SK-MEL-5 (cell line): ENCODE measurements around the gene IP6K2. TPM values are rescaled to one million over a fixed set of nuclear protein-coding genes. Genes with fewer than 3 reads are reported as not detected.

Experiments
- DNase-seq: peaks from one replicate; pipeline ENCODE4 v3.0.0-alpha.2; 2016; ENCODE audit warnings: low read depth, low spot score
- in situ Hi-C: cut with HindIII; loops from 2 replicates; pipeline ENCODE4 v1.10.0; 2016; ENCODE audit warnings: low sequenced_read_pairs, high pct_unique_total_duplicates, low pct_unique_long_range_greater_than_20kb
- total RNA-seq: library from RNA; depleted of rRNA; stranded (reverse); fragments of >200 nt; shearing (Covaris generic); gene quantifications from 2 replicates; pipeline ENCODE4 v1.2.3, GENCODE V29; 2014

IP6K2 gene
- total RNA-seq, 1 experiment from 2014 or later = 55.7 TPM

DNA sequence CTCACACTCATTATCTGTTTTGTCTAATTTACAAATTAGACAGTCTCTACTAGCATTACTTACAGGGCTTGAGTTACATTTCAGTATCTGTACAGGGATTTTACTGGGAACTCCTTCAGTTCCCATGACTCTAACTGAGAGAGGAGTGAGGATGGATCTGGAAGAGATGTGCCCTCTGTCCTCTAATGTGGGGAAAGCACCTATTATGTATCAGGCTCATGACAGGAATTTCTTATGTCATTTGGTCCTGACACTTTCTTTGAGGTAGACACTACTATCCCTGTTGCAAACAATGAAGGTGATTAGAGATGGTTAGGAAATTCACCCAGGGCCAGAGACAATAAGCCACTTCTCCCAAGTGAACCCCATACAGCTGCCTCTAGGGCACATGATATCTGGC is 20.4 kb downstream of the IP6K2 start:
- DNase-seq = peak; percentile 22
- in situ Hi-C loops = no loop called here

DNA sequence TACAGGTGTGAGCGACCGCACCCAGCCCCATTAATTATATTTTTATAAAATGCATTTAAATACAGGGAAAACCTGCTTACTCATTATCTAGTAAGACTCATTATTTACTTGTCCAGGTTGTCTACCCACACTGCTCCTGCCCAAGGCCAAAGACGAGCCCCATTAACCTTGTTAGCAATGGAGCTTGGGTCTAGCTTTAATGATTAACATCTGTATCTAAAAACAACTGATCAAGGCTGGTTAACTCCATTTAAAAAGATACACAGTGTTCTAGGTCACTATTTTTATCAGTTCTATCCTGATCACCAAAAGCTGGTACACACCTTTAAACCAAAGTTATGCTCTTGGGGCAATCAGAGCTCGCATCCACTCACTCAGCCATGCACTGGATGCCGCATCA is 20.9 kb downstream of the IP6K2 start:
- no peak for DNase-seq
- in situ Hi-C loops = no loop called here

DNA sequence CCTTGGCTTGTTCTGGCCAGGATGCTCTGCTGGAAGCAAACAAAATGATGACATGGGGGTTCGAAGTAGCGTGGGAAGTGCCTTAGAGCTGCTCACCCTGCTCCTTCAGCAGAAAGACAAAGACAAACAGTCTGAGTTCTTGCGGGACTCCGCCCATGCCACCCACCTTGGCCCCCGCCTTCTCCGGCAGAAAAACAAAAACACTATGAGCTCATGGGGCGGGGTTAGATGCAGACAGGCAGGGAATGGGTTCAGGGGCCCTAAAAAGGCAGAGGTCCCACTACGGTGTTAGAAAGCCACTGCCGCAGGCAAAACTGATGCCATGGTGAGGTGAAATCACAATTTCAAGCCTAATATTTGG is 21.6 kb downstream of the IP6K2 start:
- DNase-seq = no peak
- in situ Hi-C loops = no loop called here

DNA sequence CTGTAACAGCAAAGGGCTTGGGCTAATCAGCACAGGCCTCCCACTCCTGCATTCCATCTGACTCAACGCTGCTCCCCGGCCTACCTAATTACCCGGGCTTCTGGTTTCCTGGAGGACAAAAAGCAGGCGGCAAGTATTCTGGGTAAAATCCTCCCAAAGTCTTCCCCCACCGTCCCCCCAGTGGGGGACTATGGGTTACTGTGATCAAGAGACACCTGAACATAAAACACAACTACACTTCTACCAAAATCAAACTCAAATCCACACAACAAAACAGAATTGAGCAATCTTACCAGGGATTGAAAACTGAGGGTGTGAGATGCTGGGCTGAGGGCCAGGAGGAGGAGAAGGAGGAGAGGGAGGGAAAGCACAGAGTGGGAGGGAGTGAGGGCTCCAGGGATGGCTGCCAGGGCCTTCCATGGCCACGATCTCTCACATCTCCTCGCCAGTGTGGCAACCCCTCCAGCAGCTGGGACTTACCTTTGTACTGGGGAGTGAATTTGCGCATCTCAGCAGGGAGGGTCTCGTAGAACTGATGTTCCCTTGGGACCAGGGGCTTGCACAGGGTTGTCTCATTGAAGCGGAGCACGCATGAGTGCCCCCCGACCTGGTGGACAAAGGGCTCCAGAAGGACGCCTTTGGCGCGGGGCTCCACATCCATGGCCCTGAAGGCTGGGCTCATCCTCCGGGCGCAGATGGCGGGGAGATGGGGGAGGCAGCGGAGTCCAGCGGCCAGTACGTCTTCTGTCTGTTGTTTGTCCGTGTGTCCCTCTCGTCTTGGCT is 22.2 kb downstream of the IP6K2 start:
- no peak for DNase-seq
- in situ Hi-C loops = no loop called here

DNA sequence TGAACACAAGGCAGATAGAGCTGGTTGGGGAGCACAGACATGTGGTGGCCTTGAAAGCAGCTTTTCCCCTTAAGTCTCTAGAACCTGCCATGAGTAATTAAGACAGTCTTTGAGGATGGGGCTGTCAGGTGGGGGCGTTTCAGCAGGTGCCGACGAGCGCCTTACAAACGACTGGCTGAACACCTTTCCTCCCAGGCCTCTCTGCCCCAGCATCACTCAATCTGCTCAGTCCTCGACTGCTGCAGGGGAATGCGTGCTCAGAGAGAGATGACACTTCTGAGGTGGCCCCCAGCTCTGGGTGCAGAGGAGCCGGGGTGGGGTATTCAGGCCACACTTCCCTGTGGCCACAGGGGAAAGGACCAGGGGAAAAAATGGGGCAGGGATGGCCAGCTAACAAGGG is 23.2 kb downstream of the IP6K2 start:
- no peak for DNase-seq
- in situ Hi-C loops = no loop called here

DNA sequence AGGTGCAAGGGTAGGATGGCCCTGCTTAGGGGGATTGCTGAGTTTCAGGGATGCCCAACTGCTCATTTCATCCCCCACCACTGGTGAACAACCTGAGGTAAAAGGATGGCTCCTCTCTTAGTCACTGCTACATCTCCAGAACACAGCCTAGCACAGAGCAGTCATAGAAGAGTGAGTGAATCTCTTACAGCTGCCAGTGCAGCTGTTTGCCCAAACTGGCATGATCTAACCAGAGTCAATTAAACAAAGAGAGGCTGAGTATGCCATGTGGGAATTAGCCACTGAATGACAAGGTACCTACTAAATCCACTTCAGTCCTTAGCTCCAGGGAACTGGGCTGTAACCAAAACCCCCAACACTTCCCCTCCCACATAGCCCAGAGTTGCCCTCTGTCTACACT is 24.5 kb downstream of the IP6K2 start:
- in situ Hi-C loops = no loop called here
- no peak for DNase-seq

DNA sequence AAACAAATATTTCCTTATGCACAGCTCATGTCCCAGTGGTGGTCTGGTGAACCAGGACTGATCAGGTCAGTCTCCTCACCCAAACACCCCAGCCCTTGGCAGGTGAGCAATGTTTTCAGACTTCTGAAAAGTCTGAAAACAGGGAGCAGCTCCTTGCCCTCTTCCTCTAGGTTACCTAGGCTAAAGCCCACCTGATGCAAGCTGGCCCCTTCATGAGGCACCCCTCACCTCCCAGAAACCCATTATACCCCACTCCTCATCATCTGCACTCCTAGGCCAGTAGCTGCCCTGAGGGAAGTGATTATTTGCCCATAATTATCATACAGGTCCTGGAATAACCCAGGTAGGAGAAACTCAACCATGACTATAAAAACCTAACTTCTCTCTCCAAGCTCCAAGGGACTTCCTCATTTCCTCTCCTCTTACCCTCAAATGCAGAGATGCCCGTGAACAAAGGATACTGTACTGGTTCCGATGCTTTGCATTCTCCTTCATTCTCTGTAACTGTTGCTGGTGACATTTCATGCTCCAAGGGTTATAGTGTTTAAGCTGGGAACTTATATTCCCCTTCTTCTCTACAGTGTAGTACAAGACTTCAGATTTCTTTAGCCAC is 26.1 kb downstream of the IP6K2 start:
- no peak for DNase-seq
- in situ Hi-C loops = no loop called here

DNA sequence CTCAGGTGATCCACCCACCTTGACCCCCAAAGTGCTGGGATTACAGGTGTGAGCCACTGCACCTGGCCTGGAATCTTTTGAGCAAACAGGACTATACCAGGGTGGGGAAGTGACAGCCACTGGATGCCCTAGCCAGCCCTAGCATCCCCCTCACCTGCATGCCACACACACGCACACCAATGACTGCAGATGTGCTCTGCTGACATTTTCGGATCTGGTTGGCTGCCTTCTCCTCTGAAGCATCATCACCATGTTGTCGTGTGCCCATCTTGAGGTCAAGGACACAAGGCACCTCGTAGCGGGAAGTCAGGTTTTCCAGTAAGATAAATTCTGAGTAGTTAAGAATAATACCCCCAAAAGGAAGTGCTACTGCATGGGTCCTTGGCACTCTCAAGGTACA is 27.6 kb downstream of the IP6K2 start:
- no peak for DNase-seq
- in situ Hi-C loops = no loop called here

DNA sequence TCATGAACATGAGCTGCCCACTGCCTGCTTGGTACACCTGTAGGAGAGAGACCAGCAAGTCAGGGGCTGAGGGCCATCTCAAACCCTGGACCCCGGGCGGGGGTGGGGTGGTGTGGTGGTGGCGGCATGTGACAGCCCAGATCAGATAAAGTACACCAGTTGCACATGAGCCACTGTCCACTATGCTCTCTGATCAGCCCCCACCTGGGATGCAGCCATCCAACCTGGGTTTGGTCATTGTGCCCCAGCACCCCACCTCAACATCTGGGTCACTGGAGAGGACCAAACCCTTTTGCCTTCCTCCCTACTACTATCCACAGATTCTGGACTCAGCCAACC is 28.3 kb downstream of the IP6K2 start:
- in situ Hi-C loops = no loop called here
- no peak for DNase-seq

DNA sequence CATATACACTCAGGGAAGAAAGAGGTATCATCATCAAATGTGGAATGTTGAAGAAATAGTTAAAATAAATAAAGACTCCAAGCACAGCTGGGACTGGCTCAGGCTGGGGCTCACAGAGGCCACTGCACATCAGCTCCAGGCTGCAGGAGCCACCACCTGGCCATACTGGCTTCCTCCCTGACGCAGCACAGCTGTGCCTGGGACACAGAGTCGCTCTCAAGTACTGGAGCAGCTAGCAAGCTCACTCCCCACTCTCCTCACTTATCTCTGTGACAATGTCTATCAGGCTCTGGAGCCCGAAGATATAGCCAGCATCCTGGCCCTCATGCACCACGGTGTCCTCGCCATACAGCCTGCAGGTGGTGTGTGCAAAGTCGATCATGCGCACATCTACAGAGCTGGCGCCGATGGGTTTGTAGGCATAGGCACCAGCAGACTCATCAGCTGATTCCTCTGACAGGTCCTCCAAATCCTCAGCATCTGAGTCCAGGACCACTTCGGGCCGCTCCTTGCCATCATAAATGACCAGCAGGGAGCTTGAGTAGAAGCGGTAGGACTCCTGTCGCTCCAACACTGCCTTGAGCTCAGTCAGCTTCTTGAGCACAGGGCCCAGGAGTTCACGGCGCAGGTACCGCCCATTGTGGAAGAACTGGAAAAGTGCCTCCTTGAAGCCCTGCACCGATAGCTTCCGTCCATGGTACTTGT is 28.8 kb downstream of the IP6K2 start:
- DNase-seq = no peak
- in situ Hi-C loops = no loop called here

DNA sequence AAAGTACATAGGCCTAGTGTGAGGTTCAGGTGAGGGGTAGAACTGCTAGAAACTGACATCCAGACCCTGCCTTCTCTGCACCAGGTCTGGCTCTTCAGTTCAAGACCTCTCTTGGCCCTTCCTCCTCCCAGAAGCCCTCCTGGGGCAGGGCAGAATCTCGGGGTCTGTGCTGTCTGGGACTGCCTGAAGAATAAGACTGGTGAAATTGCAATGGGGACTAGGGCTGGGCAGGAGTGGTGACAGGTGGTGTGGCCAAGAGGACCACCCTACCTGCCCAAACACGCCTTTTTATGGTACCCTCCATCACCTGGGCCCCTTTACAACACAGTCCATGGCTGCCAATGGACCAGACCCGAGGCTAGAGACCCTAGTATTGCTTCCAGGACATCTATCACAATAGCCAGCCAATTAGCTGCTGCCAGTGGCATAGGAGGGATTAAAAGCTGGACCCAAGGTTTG is 29.8 kb downstream of the IP6K2 start:
- in situ Hi-C loops = no loop called here
- DNase-seq = no peak

DNA sequence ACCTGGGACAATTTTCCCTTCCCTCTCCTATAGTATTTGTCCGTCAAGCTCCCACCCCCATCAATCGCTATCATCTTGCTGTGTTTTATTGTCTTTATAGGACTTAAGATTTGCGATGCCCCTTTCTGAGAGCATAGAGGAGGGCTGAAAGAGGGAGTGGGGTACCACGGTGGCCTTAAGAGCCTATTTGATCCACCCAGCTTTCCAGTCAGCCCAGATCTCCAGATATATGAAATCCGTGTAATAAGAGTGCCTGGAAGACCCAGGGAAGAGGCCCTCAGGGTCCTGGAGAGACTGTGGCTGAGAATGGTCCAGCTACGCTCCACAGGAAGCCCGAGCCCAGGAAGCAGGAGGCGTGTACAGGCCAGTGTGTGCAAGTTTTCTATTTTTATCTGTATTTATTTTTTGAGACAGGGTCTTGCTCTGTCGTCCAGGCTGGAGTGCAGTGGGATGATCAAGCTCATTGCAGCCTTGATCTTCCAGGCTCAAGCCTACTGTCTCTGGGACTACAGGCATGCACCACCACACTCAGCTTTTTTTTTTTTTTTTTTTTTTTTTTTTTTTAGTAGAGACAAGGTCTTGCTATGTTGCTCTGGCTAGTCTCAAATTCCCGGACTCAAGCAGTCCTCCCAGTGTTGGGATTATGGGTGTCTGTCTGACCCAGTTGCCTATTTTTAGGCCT is 30.3 kb downstream of the IP6K2 start:
- no peak for DNase-seq
- in situ Hi-C loops = no loop called here

DNA sequence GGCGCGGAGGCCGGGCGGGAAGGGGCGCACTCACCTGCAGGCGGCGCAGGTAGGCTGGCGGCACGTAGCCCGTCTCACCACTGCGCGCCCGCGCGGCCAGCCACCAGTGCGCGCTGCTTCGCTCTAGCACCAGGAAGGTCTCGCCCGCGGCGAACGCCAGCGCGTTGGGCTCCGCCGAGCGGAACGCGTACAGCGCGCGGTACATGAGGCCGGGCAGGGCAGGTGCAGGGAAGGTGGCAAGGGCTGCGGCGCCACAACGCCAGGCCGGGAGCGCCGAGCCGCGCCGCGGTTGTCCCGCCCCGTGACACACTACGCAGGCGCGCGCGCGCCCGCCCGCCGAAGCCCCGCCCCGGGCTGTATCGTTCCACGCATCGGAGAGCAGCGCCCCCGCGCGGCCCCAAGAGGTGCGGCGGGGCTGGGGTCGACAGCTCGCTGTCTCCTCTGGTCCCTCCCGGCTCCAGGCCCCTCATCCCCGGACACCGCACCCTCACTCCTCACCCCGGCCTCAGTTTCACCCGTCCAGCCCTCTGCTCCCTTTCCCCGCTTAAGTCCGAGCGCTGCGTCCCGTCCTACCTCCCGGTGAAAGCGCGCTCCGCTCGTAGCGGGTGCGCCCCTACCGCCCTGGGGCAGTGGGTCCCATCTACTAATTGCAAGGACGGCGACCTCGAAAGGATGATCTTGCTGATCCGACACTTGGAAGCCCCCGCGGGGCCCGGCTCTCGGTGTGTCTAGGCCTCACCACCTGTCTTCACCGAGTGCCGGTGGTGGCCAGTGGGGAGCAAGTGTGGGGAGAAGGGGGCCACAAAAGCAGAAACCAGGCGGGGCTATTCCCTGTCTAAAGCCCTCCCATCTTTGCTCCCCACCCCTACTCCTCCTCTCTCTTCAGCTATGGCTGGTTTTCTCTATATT is 31.2 kb downstream of the IP6K2 start, which contains the start of gene NCKIPSD:
Gene NCKIPSD, minus strand, starts transcription at position 313 of the 909 bp plus-strand sequence. Its CDS starts 108 bp downstream, at position 205.
- peak; percentile 83 for DNase-seq
- in situ Hi-C loops = no loop called here

DNA sequence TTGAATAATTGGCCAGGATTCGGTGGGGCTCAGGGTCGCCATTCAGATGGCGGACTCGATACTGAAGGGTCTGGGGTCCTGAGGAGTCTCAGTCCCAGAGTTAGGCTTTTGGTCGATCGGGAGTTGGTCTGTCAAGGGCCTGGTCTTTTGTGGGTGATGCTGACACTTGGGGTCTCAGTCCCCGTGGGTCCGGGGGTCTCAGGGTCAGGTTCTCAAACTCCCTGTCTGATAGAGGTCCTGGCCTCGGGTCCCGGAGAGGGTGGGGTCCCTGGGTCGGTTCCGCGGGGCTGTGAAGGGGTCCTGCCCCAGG is 31.8 kb downstream of the IP6K2 start:
- in situ Hi-C loops = no loop called here

DNA sequence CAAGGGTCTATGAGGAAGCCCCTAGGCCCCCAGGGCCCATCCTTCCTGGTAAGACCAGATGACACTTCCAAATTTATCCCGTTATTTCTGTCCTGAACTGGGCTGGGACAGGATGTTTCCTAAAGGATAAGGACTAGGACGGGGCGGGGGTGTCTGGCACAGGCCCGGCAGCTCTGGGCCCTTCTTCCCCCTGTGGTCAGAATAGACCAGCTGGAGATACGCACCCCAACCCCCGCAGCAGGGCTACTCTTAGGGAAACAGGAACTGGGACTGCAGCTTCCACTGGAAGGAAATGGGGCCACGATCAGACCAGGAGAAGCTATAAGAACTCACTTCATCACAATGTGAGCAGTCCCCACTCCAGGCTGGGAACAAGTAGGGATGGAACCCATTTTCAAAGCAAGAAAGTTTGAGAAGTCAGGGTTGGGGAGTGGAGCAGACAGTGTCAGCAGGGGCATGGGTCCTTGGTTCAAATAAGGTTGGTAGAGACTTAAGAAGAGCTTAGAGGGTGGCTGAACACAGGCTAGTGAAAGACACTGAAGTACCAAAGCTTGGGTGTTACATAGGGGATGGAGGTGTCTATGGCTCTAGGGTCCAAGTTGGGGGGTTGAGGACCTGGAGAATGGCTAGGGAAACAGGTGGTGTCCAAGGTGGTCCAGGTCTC is 32.4 kb downstream of the IP6K2 start:
- in situ Hi-C loops = no loop called here
- no peak for DNase-seq

More for the DNA sequence above, 31.8 kb downstream of the IP6K2 start:
- no peak for DNase-seq

DNA sequence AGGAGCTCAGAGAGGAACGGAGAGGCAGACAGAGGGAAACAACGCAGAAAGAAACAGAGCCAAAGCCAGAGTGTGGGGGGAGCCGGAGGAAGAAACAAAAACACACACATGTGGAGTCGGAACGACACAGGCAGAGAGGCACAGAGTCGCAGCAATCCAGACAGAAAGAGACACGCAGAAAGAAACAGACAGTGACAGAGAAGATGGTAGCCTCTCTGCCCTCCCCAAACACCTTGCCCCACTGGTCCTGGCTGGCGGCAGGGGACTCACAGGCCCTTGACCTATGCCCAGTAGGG is 33.0 kb downstream of the IP6K2 start:
- DNase-seq = no peak
- in situ Hi-C loops = no loop called here

DNA sequence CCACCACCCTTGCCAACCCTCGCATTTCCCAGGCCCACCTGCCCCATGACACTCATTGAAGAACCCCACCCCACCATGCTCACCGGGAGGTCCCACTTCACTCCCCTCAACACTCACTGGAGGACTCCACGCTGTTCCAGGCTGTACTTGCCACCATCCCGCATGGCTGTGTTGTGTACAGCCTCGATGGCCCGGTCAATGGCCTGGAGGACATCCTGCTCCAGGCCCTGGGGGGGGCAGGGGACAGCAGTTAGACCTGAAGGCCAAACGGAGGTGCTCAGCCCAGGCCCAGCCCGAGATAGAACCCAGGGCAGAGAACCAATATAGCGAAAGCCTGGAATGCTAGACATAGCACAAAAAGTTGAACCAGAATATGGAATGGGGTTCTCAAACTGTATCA is 34.2 kb downstream of the IP6K2 start:
- in situ Hi-C loops = no loop called here
- DNase-seq = no peak
